GM12874 (cell line): ENCODE measurements around the gene SCUBE3.

Experiments used
- CTCF ChIP-seq: IDR thresholded peaks from 2 replicates; pipeline ENCODE4 v1.5.1; 2011; ENCODE audit warnings: low read depth, mild to moderate bottlenecking, control low read depth, low read length, moderate library complexity; ENCODE audit not compliant: insufficient read depth

The SCUBE3 gene

DNA sequence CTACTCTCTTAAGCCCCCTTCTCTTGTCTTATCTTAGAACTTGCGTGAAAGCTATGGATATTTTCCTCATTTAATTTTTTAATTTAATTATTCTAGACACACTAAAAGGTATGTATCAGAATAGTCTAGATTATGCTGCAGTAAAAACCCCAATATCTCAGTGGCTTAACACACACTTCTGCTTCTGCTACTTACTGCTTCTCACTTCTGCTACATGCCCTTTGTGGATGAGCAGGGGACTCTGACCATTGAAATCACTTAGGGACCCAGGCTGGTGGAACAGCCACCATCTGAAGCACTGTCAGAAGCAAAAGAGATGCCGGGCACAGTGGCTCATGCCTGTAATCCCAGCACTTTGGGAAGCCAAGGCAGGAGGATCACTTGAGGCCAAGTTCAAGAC is 27.2 kb upstream of the SCUBE3 start:
- TF ChIP-seq CTCF = no peak

GRCh38 chr6:35188886-35189285 is 24.9 kb upstream of the SCUBE3 start:
- no peak for TF ChIP-seq CTCF

DNA sequence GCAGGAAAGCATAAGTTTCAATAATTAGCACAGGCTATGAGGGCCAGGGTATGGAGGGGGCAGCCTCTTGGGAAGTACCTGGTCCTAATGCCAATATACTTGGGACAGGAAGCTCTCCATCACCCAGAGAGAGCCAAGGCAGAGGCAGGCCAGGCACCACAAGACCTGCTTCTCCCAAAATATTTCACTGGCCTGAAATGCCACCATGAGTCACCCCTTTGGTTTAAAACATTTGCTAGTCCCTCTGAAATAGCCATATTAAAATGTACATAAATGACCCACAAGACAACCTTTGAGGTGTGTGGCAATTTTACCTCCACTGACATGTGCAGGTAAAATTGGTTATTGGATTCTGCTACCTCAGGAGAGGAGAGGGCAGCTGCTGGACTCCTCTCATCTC is 23.4 kb upstream of the SCUBE3 start:
- no peak for TF ChIP-seq CTCF

- TF ChIP-seq CTCF = no peak
These were observed 21.9 kb upstream of the SCUBE3 start for GRCh38 chr6:35191889-35192288.

DNA sequence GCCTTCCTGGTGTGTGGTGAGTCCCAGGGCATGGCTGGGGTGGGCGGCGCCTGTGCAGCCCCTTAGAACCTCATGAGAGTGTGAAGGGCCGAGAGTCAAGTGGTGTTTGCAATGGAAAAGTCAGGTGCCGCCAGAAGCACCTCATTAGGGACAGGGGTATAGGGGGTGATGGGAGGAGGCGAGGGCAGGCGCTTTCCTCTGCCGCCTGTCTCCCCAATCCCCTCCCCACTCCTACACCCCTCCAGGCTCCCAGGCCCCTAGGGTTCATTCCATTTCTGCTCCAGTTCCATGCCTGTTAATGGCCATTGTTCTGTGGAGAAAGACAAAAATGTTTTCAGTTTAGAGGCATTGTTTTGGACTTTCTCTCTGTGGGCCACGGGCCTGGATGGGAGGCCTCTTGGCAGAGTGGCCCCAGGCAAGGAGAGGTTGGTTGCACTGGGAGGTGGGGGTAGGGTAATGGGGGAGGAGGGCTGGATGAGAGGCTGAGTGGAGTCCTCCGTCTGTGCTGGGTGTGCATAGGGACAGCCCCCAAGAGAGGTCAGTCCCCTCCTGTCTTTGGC is 21.4 kb upstream of the SCUBE3 start:
- no peak for TF ChIP-seq CTCF

GRCh38 chr6:35194390-35194789 is 19.4 kb upstream of the SCUBE3 start:
- TF ChIP-seq CTCF = no peak

DNA sequence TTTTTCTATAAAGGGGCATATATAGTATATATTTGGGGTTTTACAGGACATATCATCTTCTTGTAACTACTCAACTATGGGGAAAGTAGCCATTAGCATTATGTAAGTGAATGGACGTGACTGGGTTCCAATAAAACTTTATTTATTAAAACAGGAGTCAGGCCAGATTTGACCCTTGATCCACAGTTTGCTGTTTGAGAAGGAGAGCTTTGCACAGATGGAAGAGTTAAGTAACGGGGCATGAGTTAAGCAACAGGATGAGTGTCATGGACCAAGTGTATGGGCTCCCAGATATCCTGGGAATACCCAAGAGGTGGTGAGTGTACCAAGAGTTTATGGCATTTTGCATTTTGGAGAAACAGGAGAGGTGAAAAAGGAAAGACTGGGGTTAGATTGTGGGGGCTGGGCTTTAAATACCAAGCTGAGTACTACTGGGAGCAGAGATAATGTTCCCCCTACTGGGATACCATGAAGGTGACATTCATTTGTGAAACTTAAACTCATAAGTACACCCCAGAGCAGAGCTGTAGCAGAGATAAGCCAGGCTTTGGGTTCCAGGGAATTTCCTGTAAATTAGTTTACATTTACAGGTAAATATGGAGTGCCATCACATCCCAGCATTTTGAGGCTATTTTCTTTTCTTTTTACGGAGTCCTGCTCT is 18.5 kb upstream of the SCUBE3 start:
- TF ChIP-seq CTCF = no peak
